NCI-H82 treated with DMSO at 0.1 percent for 48 hours (cell line): ENCODE data around the gene CLEC17A.
A peak's percentile ranks its signal among the peaks of the same experiment; 100 is the strongest.
"Not testable (repeated sequence)": the region's sequence is repeated elsewhere in the genome, so short reads cannot be mapped to it uniquely, and the experiment has no call there.

Experiments
- DNase-seq: peaks from one replicate; lab custom pipeline; 2025; ENCODE audit not compliant: unreplicated experiment; lab: John Stamatoyannopoulos, UW

Gene CLEC17A

DNA sequence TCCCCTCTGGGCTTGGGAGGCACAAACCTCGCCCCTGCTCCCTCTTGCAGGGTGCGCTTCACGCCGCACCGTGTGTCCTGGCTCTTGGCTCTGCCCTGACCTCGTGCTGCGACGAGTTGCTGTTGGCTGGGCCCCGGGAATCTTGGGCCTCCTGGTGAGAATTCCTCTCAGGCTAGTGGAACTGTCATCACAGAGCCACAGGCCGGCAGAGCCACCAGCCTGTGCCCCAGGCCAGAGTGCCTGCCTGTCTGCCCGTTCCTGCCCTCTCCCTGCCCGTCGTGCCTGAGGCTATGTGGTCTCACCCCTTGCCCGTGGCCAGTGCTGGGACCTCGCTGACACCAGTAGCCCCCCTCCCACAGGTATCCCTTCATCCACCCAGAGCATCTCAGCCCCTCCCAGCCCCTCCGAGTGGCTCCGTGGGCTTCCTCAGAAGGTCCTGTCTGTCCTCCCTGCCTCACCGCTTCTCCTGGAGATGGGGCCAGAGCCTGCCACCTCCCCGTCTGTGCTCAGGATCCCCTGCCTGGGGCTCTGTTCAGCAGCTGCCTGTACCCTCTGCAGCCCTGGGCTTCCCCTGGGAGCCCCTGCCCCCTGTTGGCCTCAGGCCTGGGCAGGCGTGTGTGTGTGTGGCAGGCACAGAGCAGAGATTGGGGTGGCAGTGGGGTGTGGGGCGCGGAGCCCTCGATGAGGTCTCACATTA lies 24.4 kb upstream of the CLEC17A start:
- no peak for DNase-seq

DNA sequence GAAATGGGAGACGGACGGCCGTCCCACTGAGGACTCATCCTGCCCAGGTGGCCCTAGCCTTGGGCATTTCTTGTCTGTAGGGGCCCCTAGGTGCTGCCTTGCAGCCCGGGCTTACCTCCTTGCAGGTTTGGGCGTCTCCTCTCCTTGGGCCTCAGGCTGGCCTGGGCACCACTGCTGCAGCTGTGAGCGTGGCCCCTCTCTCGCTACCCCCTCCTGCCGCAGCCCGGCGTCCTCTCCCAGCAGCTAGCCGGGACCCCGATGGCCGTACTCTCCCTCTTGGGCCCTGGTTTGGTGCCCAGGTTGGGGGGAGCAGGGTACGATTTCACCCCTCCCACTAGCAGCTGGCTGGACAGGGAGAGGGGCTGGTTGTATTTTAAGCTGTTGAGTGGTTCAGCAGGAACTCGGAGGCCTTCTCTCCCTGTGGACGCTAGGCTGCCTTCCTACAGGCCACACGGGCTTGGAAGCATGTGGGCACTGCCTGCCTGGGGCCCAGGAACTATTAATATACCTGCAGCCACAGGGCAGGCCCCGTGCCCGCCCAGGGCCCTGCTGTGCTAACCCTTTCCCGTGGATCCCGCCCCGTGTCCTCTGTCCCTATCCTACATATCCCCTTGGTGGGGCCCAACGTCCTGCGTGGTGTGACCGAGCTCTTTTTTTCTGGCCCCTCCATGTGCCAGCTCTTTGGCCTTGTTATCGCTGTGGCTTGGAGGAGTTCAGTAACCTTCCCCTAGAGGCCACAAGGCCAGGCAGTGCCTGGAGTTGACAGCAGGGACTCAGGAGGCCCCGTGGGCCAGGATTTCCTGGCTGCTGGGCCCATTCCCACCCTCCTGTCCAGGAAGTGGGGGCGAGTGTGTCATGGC lies 22.7 kb upstream of the CLEC17A start:
- DNase-seq = no peak

DNA sequence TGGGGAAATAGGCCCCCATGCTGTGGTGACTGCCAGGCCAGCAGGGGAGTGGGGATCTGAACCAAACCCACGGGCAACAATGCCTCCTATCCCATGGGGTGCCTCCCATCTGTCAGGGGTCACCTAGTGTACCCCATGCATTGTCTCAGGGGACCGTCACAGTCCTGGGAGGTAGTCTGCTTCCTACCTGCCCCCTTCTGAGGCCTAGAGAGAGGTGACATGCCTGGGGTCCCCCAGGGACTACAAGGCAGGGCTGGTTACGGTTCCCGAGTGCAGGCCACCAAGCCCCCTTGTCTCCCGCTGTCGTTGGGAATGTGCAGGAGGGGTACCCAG lies 22.1 kb upstream of the CLEC17A start:
- DNase-seq = no peak

DNA sequence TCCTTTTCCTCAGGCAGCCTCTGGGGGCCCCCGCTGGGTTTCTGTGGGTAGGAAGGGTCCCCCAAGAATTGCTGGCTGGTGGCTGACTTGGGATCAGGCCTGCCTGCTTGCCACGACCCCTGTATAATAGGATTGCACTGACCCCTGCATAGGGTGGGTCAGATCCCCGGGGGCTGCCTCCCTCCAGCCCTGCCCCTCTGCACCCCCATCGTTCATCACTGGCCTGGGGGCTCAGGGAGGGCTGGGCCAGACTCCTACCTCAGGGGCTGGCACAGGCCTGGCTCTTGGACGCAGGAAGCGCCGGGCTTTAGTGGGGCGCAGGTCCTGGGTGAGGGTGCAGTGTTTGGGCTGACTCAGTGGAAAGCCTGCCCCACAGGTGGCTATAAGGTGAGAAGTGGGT lies 21.6 kb upstream of the CLEC17A start:
- no peak for DNase-seq

DNA sequence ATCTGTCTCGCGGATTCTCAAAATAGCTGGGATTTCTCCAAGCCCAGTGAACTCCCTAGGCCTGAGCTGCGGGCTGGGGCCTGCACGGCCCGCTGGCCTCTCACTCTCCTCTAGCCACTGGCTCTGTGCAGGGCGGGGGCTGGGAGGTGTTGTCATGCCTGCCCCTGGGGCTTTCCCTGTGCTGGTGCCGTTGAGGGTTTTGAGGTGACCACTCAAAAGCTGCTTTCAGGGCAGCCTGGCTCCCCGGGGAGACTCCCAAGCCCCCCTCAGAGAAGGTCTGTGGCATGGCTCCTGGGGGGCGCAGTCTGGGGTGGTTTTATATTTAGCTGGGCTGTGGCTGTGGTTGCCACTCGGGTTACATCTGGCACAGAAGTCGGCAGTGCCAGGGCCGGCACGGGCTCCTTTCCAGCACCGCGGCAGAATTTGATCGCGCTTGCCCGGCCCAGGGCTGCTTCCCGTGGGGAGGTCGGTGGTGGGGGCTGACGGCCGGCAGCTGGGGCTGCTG lies 21.0 kb upstream of the CLEC17A start:
- DNase-seq = no peak

DNA sequence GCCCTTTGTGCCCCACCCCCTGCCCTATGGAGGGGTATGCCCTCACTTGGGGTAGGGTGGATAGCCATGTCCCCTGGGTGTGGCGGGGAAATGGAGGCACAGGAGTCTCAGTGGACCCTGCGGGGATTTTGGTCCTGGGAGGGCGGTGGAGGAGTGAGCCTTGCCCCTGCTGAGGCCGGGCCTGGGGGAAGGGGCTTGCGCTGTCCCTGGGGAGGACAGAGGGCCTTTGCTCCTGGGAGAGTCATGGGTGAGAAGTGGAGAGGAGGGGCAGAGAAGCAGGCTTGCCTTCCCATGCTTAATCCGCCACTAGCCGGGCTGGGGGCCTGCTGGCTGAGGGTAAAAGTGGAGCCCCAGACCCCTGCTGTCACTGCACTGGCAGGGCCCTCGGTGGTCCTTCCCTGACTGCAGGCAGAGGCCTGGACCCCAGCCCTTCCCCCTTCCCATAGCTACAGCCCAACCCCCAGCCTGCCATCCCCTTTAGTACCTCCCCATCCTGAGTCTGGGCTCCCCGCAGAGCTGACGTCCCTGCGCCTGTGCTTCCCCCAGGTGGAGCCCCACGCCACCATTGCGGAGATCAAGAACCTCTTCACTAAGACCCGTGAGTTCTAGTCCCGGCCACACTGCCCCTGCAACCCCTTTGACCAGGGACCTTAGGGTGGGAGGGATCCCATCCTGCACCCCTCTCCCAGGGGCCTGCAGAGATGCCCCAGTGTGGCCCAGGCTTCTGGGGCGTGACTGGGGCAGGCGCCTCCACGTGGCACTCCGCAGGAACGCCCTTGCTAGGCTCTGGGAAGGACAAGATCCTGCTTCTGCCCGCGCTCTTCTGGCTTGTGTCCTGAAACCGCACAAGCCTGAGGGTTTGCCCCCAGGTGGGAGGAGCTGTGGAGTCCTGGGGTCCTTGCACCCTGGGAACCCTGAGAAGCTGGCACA lies 20.0 kb upstream of the CLEC17A start:
- no peak for DNase-seq

DNA sequence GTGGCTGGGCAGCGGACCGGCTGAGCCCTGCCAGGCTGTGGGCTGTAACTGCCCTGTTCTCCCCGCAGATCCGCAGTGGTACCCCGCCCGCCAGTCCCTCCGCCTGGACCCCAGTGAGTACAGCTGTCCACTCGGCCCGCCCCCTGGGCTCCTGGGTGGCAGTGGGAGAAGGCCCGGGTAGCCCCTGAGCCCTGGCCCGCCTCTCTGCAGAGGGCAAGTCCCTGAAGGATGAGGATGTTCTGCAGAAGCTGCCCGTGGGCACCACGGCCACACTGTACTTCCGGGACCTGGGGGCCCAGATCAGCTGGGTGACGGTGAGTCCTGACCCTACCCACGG lies 19.3 kb upstream of the CLEC17A start:
- no peak for DNase-seq

DNA sequence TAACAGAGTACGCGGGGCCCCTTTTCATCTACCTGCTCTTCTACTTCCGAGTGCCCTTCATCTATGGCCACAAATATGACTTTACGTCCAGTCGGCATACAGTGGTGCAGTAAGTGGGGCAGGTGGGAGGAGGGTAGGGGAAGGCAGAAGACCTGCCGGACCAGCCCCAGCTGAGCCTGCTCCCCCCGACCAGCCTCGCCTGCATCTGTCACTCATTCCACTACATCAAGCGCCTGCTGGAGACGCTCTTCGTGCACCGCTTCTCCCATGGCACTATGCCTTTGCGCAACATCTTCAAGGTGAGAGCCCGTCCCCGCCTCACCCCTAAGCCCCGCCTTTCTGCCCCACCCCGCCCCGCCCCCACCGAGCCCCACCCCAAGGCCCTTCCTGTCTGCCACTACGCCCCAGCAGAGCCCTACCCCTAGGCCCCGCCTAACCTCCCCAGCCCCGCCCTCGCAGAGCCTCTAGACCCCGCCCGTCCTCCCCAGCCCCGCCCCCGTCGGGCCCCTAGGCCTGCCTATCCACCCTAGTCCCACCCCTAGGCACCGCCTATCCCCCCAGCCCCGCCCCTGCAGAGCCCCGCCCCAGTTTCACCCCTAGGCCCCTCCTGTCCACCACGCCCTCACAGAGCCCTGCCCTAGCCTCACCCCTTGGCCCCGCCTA lies 18.8 kb upstream of the CLEC17A start:
- peak; percentile 84 for DNase-seq

DNA sequence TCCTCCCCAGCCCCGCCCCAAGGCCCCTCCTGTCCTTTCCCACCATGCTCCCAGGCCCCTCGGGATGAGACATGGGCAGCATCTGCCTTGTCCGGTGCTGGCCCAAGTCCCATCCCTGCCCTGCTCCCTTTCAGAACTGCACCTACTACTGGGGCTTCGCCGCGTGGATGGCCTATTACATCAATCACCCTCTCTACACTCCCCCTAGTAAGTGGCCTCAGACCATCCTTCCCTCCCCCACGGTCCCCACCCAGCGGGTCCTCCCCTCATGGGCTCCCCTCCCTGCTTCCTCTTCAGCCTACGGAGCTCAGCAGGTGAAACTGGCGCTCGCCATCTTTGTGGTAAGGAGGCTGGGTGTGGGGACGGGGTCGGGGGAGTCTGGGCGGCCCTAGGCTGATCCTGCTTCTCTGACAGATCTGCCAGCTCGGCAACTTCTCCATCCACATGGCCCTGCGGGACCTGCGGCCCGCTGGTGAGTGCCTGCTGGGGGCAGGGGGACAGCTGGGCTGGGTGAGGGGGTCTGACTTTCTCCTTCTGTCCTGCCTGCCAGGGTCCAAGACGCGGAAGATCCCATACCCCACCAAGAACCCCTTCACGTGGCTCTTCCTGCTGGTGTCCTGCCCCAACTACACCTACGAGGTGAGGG lies 18.1 kb upstream of the CLEC17A start:
- not testable (repeated sequence) for DNase-seq

DNA sequence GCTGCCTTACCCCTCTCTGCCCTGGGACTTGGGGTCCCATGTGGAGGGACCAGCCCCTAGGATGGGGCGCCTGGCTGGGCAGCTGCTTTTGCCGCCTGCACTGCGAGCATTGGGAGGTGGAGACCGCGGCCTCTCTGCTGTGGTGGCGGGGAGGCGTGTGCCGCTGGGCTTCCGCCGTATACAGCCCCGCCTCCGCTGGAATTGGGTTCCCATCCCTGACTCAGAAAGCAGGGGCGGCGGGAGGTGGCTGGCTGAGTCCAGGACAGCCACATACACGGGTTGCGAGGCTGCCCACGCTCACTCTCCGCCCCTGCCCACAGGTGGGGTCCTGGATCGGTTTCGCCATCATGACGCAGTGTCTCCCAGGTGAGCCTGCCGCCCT lies 17.6 kb upstream of the CLEC17A start:
- DNase-seq = no peak

DNA sequence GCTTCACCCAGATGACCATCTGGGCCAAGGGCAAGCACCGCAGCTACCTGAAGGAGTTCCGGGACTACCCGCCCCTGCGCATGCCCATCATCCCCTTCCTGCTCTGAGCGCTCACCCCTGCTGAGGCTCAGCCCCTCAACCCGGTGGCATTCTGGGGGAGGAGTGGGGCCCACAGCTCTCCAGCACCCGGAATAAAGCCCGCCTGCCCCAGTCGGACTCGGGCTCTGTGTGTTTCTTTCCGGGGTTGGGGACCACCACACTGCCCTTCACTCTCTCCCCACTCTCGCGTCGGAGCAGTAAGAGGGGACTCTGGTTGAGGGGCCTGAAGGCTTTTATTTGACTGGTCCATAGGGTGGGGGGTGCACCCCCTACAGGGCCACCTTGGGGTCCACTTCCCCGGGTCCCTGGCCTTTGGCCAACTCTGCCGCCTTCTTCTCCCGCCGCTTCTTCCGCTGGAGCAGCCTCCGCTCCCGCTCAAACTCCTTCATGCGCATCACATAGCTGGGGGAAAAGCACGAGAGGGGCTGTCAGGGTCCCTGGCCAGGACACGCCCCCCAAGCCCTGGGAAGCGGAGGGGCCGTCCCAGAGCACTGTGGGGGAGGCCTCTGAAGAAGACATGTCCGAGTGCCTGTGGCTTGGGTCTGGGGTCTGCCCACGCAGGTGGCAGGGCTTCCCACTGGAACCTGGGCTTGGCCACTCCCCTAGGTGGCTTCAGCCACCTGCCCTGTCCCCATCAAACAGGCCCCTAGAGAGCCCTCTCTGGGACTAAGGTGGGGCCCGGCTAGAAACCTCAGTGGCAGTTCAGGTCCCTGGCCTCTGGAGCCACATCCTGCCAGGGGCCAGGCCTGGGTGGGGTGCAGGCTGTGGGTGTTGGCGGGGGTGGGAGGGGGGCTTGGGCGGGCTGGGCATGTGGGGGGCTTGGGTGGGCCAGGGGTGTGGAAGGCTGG lies 16.8 kb upstream of the CLEC17A start:
- DNase-seq = no peak

DNA sequence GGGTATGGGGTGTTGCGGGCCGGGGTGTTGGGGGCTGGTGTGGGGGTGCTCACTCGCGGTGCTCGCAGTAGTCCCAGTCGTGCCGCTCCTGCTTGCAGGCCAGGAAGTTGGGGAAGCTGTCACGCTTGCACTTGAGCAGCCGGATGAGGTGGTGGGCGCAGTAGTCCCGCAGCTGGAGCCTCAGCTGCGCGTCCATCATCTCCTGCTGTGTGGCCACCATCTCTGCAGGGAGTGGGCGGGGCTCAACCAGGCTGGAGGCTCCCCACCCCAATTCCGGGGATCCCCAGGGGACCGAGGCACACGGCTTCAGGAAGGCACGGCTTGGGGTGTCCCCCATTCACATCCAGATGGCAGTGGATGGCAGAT lies 16.2 kb upstream of the CLEC17A start:
- no peak for DNase-seq

DNA sequence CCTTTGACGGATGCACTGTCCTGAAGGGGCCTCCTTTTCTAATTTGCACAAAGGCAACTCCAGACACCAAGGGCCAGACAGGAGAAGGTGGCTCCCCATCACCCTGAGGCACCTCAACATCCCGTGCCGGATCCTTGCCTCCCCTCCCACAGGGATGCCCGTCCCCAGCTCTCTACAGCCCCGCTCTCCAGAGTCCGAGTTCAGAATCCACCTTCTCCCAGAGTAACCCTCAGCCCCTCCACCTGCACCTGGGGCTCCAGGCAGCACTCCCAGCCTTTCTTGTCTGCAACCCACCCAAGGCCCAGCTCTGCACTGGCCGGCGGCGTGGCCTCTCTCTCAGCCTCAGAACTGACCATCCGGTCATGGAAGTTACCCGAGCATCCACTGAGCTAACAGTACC lies 15.8 kb upstream of the CLEC17A start:
- no peak for DNase-seq

DNA sequence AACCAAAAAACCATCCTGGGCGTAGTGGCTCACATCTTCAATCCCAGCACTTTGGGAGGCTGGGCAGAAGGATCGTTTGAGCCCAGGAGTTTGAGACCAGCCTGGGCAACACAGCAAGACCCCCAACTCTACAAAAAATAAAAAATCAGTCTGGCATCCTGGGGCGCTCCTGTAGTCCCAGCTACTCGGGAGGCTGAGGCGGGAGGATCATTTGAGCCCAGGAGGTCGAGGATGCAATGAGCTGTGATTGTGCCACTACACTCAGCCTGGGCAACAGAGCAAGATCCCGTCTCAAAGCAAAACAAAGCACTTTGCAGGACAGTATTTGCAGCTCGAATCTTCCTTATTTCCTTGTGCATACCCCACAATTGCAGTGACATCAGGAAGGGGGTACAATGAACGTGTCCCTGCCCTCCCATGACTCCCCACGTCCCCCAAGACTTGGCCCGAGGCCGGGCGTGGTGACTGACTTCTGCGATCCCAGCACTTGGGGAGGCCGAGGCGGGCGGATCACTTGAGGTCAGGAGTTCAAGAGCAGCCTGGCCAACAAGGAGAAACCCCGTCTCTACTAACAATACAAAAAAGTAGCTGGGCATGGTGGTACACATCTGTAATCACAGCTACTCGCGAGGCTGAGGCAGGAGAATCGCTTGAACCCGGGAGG lies 11.9 kb upstream of the CLEC17A start:
- no peak for DNase-seq

DNA sequence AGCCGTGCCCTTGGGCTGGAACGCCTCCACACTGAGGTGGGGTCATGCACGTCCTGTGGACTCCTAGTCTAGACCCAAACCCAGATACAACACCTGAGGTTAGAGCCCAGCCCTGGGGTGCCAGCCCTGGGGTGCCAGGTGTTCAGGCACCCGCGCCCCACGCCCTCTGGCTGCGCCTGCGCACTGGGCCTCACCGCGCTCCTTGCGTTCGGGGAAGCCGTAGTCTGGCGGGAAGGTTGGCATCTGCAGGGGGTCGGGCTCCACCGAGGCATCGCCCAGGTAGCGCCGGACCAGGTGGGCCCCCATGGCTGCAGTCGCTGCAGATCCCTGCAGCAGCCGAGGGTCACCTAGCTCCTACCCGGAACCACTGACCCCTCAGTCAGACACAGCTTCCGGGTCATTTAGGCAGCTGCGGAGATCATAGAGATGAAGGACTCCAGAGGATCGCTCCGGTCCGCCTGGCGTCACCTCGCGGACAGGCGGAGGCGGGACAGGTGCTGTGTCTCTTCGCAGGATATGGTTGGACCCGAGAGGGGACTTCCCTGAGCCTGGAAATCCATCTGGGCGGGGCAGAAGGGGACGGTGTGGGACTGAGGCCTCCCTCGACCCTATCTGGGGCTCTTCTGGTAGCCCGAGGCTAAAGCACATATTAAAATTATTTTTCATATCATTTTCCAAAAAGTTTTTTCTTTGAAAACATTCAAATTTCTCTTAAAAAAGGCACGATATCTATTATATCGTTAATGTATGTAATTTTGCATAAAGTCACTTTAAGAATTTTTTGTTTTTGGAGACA lies 11.0 kb upstream of the CLEC17A start, which contains the start of gene NDUFB7:
Gene NDUFB7, minus strand, starts transcription at position 372 of the 796 bp plus-strand sequence. Its CDS starts 66 bp downstream, at position 306.
- DNase-seq = peak; percentile 92

DNA sequence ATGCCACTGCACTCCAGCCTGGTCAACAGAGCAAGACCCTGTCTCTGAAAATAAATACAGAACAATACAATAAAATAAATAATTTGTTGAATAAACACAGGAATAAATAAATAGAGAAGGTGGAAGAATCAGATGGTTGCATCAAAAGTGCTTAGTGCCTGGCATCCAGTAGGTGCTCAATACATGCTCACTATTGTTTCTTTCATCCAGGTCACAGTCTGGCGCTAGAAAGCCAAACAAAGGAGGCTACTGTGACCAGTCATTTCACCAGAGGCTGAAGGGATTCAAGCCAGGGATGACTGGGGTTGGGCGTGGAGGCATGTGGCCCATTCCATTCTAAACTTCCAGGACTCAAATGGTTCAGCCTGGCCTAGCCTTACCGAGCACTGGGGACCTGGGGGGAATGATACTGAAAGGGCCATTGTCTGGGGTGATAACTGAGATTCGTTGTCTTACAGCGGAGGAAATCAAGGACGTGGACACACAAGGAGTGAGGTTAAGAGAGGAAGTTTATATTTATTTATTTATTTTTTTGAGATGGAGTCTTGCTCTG lies 7.4 kb upstream of the CLEC17A start:
- DNase-seq = no peak

DNA sequence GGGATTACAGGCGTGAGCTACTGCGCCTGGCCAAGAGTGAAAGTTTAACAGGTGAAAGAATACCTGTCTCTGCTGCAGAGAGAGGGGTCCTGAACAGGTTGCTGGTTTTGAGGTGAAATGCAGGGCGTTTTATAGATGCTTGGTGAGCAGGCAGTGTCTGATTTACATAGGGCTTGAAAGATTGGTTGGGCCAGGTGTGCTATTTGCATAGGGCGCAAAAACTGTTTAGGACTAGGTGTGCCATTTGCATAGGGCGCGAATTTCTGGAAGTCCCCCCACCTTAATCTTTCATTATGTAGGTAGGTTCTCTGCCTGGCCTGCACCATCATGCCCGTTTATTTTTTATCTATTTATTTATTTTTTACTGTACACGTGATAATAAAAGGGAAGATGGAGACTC lies 6.5 kb upstream of the CLEC17A start:
- no peak for DNase-seq

DNA sequence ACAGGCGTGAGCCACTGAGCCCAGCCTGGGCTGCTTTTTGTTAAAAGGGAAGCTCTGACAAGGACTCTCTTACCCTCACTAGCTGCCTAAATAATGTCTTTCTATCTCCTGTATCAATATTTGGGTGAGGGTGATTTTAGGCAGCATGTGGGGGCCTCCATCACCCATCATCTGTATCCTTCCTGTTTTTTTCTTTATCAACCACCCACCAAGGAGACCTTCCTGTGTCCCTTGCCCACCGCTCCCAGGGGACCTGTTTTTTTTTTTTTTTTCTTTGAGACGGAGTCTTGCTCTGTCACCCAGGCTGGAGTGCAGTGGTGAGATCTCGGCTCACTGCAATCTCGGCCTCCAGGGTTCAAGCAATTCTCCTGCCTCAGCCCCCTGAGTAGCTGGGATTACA lies 5.6 kb upstream of the CLEC17A start:
- DNase-seq = no peak
